HAP-1 (cell line): ENCODE data around the gene LHX3.

Source experiments
- DNase-seq, 2 experiments: peaks; one replicate each; pipeline ENCODE4 v3.0.0-alpha.2; 2016 to 2020; ENCODE audit warnings: low spot score in 2 of 2
- H3K27me3 ChIP-seq: fragments of 250-450 bp; sonication (Bioruptor Pico); 2 replicates; pipeline ENCODE4 v1.5.1; 2020; ENCODE audit warnings: low read depth, mild to moderate bottlenecking, moderate library complexity
- H3K36me3 ChIP-seq: fragments of 250-450 bp; sonication (Bioruptor Pico); replicated peaks from 2 replicates; pipeline ENCODE4 v1.5.1; 2020; ENCODE audit warnings: mild to moderate bottlenecking
- H3K4me1 ChIP-seq: fragments of 250-450 bp; sonication (Bioruptor Pico); 2 replicates; pipeline ENCODE4 v1.5.1; 2020; ENCODE audit warnings: mild to moderate bottlenecking
- H3K4me3 ChIP-seq: fragments of 250-450 bp; sonication (Bioruptor Pico); 2 replicates; pipeline ENCODE4 v1.5.1; 2020; ENCODE audit warnings: mild to moderate bottlenecking, moderate library complexity
- H3K9me3 ChIP-seq: fragments of 250-450 bp; sonication (Bioruptor Pico); 2 replicates; pipeline ENCODE4 v1.5.1; 2020; ENCODE audit warnings: mild to moderate bottlenecking, moderate library complexity
- in situ Hi-C: fragments of 300-500 bp; cut with MboI; formaldehyde crosslinking; loops from 3 replicates; pipeline ENCODE4 v1.14.3; 2020; ENCODE audit warnings: low sequenced_read_pairs, inconsistent platforms, mixed read lengths

Gene LHX3

DNA sequence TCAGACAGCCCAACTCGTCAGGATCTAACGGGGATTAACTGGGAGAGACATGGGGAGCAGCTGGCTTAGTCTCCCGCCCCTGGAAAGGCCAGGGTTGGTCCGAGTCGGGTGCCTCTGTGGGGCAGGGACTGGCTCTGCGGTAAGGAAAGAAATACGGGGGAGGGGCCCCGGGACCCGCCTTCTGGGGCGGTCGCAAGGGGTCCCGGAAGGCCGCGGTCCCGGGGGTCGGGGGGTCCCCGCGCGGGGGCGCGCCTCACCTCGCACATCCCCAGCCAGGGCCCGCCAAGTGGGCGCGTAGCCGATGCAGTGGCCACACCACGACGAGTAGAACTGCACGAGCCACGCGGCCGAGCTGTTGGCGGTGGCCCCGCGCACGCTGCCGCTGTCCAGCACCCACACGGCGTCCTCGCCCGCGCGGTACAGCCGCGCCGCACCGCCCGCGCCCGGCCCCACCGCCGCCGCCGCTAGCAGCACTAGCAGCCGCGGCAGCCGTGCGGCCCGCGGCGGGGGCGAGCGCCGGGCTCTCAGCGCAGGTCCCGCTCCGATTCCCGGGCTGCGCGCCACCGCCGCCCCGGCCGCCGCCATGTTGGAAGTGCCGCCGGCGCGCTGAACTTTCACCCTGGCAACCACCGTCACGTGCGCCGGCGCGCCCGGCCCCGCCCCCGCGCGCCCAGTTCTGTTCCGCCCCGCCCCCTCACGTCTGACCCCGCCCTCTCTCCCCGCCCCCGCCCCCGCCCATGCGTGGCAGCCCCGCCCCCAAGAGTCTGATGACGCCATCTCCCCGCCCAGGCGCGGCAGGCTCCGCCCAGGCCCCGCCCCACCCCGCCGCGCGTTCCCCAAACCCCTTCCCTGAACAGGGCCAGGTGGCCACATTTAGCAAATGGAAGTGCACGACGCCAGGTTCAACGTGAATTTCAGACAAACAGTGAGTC lies 40.6 kb upstream of the LHX3 start, which contains the start of gene QSOX2:
Gene QSOX2 (minus strand): TSS at position 594 of the 932 bp plus-strand sequence. CDS start 9 bp downstream, at position 585.
- DNase-seq = peak; percentile 61 to 86
- peaks cover 12% of the 10 kb centered on the region; the same call in 1 of the 2 replicates for H3K36me3 ChIP-seq
- H3K27me3 ChIP-seq = no peaks in the 10 kb centered on the region
- H3K9me3 ChIP-seq = no peaks in the 10 kb centered on the region; the same call in 1 of the 2 replicates
- H3K4me1 ChIP-seq = peaks cover 21% of the 10 kb centered on the region
- H3K4me3 ChIP-seq = peak within 1 kb of the TSS; percentile 68
- in situ Hi-C loops = no loop called here

DNA sequence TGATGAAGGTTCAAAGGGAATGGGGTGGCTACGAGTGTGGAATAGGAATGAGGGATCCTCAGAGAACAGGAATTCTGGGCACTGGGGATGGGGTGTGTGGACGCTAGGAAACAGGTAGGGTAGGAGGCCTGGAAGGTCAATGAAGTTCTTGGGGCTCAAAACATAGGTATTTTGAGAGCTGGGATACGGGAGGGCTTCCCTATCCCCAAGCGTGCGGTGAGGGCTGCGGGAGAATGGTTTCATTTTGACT lies 40.0 kb upstream of the LHX3 start:
- Histone ChIP-seq H3K9me3 (no peaks in the 10 kb centered on the region; the same call in 1 of the 2 replicates), H3K36me3 (peaks cover 12% of the 10 kb centered on the region; the same call in 1 of the 2 replicates), H3K27me3 (no peaks in the 10 kb centered on the region), H3K4me3 (peak overlapping the region; percentile 68), H3K4me1 (peaks cover 24% of the 10 kb centered on the region)
- in situ Hi-C loops = no loop called here
- DNase-seq = no peak

- Histone ChIP-seq H3K4me1 (peaks cover 26% of the 10 kb centered on the region), H3K4me3 (peak overlapping the region; percentile 68), H3K27me3 (no peaks in the 10 kb centered on the region), H3K36me3 (peaks cover 12% of the 10 kb centered on the region; the same call in 1 of the 2 replicates), H3K9me3 (no peaks in the 10 kb centered on the region; the same call in 1 of the 2 replicates)
- in situ Hi-C loops = no loop called here
- peak; percentile 16 to 42 for DNase-seq
These were observed 39.4 kb upstream of the LHX3 start for GRCh38 chr9:136244122-136244968.

DNA sequence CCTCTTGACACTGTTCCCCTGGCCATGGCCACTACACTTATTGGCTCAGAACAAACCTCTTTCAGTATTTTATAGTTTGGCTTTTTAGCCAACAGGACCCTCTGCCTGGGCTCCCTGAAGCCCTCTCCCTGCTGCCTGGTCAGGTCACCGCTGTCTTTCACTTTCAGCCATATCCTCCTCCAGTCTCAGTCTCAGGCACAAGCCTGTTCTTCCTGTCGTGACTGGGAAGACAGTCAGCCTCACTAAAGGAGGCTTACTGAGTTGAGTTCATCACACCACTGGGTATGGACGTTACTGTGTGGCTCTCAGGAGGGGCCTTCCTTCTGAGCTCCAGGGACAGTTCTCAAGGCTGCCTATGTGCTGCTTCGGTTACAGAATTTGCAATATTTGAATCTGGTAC lies 38.7 kb upstream of the LHX3 start:
- in situ Hi-C loops = no loop called here
- no peaks in the 10 kb centered on the region for H3K27me3 ChIP-seq
- no peaks in the 10 kb centered on the region; the same call in 1 of the 2 replicates for H3K9me3 ChIP-seq
- peaks cover 26% of the 10 kb centered on the region for H3K4me1 ChIP-seq
- peaks cover 12% of the 10 kb centered on the region; the same call in 1 of the 2 replicates for H3K36me3 ChIP-seq
- peak overlapping the region; percentile 68 for H3K4me3 ChIP-seq
- DNase-seq = no peak

GRCh38 chr9:136242918-136243525 lies 38.1 kb upstream of the LHX3 start:
- peak; percentile 58 to 82 for DNase-seq
- Histone ChIP-seq H3K4me1 (peaks cover 26% of the 10 kb centered on the region), H3K27me3 (no peaks in the 10 kb centered on the region), H3K36me3 (peaks cover 12% of the 10 kb centered on the region; the same call in 1 of the 2 replicates), H3K4me3 (no peak overlapping the region; the same call in 1 of the 2 replicates), H3K9me3 (no peaks in the 10 kb centered on the region; the same call in 1 of the 2 replicates)
- in situ Hi-C loops = no loop called here

DNA sequence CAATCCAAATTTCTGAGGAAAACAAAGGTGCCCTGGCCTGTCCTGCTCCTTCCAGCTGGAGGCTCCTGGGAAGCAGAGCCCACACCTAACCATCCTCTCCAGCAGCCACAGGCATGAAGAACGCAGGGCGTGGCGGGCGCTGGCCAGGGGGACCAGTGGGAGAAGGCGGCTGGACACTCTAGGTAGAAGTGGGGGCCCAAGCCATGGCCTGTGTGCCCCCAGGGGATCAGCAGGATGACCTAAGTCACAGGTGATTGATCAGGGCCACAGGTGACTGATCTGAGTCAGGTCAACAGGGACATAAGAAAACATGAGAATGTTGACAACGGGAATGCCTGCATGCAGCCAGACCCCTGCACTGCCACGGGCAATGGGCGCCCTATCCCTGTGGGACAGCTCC lies 37.3 kb upstream of the LHX3 start:
- H3K9me3 ChIP-seq = no peaks in the 10 kb centered on the region; the same call in 1 of the 2 replicates
- H3K4me3 ChIP-seq = no peak overlapping the region
- in situ Hi-C loops = no loop called here
- DNase-seq = no peak
- no peaks in the 10 kb centered on the region for H3K27me3 ChIP-seq
- peaks cover 12% of the 10 kb centered on the region; the same call in 1 of the 2 replicates for H3K36me3 ChIP-seq
- peaks cover 26% of the 10 kb centered on the region for H3K4me1 ChIP-seq

DNA sequence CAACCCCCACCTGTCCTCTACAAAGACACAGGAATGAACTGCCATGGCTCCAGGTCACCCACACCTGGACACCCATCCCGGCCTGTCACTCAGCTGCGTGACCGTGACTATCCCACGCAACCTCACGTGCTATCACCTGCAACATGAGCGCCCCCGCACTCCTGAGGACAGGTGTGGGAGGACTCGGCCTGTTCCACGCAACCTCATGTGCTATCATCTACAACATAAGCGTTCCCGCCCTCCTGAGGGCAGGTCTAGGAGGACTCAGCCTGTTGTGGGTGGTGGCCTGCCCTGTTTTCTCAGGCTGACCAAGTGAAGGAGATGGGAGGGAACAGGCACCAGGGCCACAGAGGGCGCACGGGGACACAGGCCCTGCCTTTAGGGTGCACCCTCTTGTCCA lies 36.6 kb upstream of the LHX3 start:
- H3K9me3 ChIP-seq = no peaks in the 10 kb centered on the region; the same call in 1 of the 2 replicates
- peaks cover 12% of the 10 kb centered on the region; the same call in 1 of the 2 replicates for H3K36me3 ChIP-seq
- in situ Hi-C loops = no loop called here
- peaks cover 26% of the 10 kb centered on the region for H3K4me1 ChIP-seq
- H3K27me3 ChIP-seq = no peaks in the 10 kb centered on the region
- no peak for DNase-seq
- H3K4me3 ChIP-seq = no peak overlapping the region

GRCh38 chr9:136240941-136241340 lies 36.0 kb upstream of the LHX3 start:
- no peaks in the 10 kb centered on the region for H3K9me3 ChIP-seq
- peaks cover 23% of the 10 kb centered on the region for H3K4me1 ChIP-seq
- in situ Hi-C loops = no loop called here
- no peaks in the 10 kb centered on the region for H3K27me3 ChIP-seq
- no peak for DNase-seq
- H3K4me3 ChIP-seq = no peak overlapping the region
- H3K36me3 ChIP-seq = peaks cover 17% of the 10 kb centered on the region

- no peaks in the 10 kb centered on the region for H3K27me3 ChIP-seq
- no peak for DNase-seq
- peaks cover 27% of the 10 kb centered on the region for H3K36me3 ChIP-seq
- in situ Hi-C loops = no loop called here
- no peak overlapping the region for H3K4me3 ChIP-seq
- no peaks in the 10 kb centered on the region for H3K9me3 ChIP-seq
- peaks cover 22% of the 10 kb centered on the region for H3K4me1 ChIP-seq
These were observed 35.0 kb upstream of the LHX3 start for GRCh38 chr9:136239983-136240330.

DNA sequence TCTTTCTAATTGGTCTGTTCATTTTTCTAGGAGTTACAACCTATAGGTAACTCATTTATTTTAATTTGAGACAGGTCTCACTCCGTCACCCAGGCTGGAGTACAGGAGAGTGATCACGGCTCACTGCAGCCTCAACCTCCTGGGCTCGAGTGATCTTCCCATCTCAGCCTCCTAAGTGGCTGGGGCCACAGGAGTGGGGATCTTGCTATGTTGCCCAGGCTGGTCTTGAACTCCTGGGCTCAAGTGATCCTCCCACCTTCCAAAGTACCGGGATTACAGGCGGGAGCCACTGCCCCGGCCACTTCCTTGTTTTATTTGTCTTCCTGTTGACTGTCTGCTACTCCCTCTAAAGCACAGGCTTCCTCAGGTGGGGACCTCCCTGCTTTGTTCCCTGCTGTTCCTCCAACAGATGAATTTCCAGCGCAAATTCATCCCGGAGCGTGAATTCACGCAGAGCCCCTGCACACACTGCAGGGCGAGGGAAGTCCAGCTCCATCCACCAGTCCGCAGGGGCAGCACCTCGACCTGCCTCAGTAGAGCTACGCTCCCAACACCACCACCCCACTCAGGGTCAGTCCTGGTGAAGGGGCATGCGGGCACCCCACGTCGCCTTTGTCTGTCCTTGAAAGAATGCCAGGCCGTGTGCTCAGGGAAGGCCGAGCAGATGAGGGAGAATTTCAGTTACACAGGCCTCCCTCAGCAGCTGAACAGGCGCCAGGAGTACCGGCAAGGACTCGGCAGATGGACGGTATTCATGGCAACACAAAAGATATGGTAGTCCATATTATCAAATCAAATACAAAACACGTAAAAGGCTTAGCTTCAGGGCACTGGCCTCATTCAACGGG lies 34.4 kb upstream of the LHX3 start:
- Histone ChIP-seq H3K4me3 (no peak overlapping the region), H3K27me3 (no peaks in the 10 kb centered on the region), H3K4me1 (peaks cover 22% of the 10 kb centered on the region), H3K9me3 (no peaks in the 10 kb centered on the region), H3K36me3 (peaks cover 28% of the 10 kb centered on the region)
- in situ Hi-C loops = no loop called here
- peak in 1 of 2 experiments; percentile 20 for DNase-seq

- peaks cover 31% of the 10 kb centered on the region for H3K36me3 ChIP-seq
- peaks cover 12% of the 10 kb centered on the region for H3K4me1 ChIP-seq
- H3K9me3 ChIP-seq = no peaks in the 10 kb centered on the region
- no peaks in the 10 kb centered on the region for H3K27me3 ChIP-seq
- no peak for DNase-seq
- in situ Hi-C loops = no loop called here
- H3K4me3 ChIP-seq = no peak overlapping the region
These were observed 33.4 kb upstream of the LHX3 start for GRCh38 chr9:136238342-136238732.

- Histone ChIP-seq H3K36me3 (peaks cover 34% of the 10 kb centered on the region), H3K4me1 (peaks cover 5% of the 10 kb centered on the region), H3K9me3 (no peaks in the 10 kb centered on the region), H3K27me3 (no peaks in the 10 kb centered on the region), H3K4me3 (no peak overlapping the region)
- in situ Hi-C loops = no loop called here
- no peak for DNase-seq
These were observed 32.8 kb upstream of the LHX3 start for GRCh38 chr9:136237486-136238341.
